ENCODE data around the gene KPNA5. TPM values are rescaled to one million over a fixed set of nuclear protein-coding genes. Genes with fewer than 3 reads are reported as not detected.

Gene KPNA5
- total and polyA plus RNA-seq, 9 of the 15 experiments (the other 6 are each of a cell fraction or from before 2014, with no cell fraction given): 3.2 to 10.3 (median 6.5) TPM

DNA sequence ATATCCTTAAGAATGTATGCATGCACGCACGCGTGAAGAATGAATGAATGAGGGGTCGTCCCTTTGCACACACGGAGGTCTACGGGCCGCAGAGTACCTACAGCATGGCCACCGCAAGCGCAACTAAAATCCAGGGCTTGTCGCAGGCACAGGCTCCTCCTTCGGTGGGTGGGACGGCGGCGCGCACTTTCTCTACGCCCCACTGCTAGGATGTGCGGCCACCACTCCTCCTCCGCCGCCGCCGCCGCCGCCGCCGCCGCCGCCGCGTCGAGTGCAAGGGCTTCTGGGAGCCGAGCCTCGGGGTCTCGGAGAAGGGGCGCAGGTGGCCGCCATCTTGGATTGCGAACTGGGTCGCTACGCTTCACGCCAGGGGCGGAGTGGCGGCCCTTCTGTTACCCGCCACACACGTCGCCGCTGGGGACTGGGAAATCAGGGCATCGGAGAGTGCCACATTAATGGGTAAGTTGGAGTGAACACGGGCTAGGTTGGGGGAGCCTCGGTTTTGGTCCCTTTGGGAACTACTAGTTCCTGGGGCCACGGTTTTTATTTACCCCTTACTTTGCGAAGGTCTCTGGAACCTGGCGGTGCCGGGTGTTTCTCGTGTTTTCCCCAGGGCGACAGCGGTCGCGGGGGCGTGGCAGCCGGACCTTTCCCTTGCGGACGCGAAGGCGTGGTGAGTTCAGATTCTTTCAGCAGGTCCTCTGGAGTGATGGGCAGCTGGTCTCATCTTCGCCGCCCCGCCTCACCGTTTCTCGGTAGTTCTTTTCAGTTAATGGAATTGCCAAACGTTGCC is at the start of gene KPNA5 (continued):
- TF ChIP-seq XRCC4 (IDR thresholded peaks at IDR 0.05; ENCODE audit: extremely low read depth, insufficient read depth, insufficient read length): no peak

GRCh38 chr6:116631379-116631990 is 49.5 kb upstream of the KPNA5 start:
- Histone ChIP-seq H3K27ac (ENCODE audit: extremely low read depth, low read depth, low read length) (peak overlapping the region; percentile 3; the same call in 1 of the 3 replicates), H3K79me2 (ENCODE audit: control insufficient read depth, insufficient read depth, low read length) (no peaks in the 10 kb centered on the region), H4K20me1 (replicated peaks; ENCODE audit: control insufficient read depth, insufficient read depth, low read length) (no peaks in the 10 kb centered on the region), H3K4me2 (ENCODE audit: insufficient read depth, low read length) (0 out of 2 replicates have a peak overlapping the region, but pooled peaks have one; percentile 37), H3K36me3 (ENCODE audit: control insufficient read depth, insufficient read depth, low read length) (peaks cover 22% of the 10 kb centered on the region), H3K9ac (ENCODE audit: insufficient read depth in 1 of 2, low read depth in 2 of 2, low read length in 2 of 2) (peak overlapping the region in 1 of 2 experiments; percentile 13; a peak in 1 of 4 replicates), H3K27me3 (ENCODE audit: control insufficient read depth in 2 of 2, insufficient read depth in 2 of 2, low read length in 2 of 2) (no peaks in the 10 kb centered on the region), H3K9me1 (ENCODE audit: control insufficient read depth, insufficient read depth, low read length) (no peaks in the 10 kb centered on the region), H3K4me3 (no peak overlapping the region), H3K4me1 (replicated peaks in 1 of 2; ENCODE audit: control insufficient read depth in 2 of 2, insufficient read depth in 2 of 2, low read length in 2 of 2) (peaks cover 0 to 12% of the 10 kb centered on the region in 2 experiments; a peak in 2 of 5 replicates), H3K9me3 (replicated peaks; ENCODE audit: control insufficient read depth, insufficient read depth, low read depth, low read length) (no peaks in the 10 kb centered on the region), H2AFZ (ENCODE audit: low read depth, low read length) (no peak overlapping the region)
- ATAC-seq: peak; percentile 96
- peak in 2 of 4 experiments; percentile 68 to 81 for DNase-seq (ENCODE audit: extremely low read depth in 1 of 4, low spot score in 3 of 4)
- ChIA-PET CTCF (ENCODE audit: low intra/inter-chr PET ratio) (no interaction called here), POLR2A (interaction anchor here (0.5 kb wide), 1 partner anchor 660 kb away, joined by 3 read pairs; no protein-coding TSS in a partner anchor)
- FAIRE-seq: peak; percentile 88
- intact Hi-C loops (cut with micrococcal nuclease) (loop anchor here (1.0 to 5.0 kb wide), 2 partner anchors 50 to 94 kb away; partner anchors contain the start of gene KPNA5), in situ Hi-C loops (cut with MboI) (no loop called here)
- no TSS peak for BruUV-seq (replicated peaks)
- 2% methylated on average over 5 of the region's 5 CpGs for WGBS (ENCODE audit: insufficient coverage, low coverage, missing lambda C conversion rate)
- no peak for TF ChIP-seq MTA1 (IDR thresholded peaks at IDR 0.05; ENCODE audit: borderline replicate concordance)
- TF ChIP-seq NFRKB (IDR thresholded peaks at IDR 0.05; ENCODE audit: low read depth): no peak
- no peak for TF ChIP-seq SMAD1 (IDR thresholded peaks at IDR 0.05; ENCODE audit: low read depth, low read length, partially characterized antibody)
- no peak for TF ChIP-seq VEZF1 (CRISPR knock-in tag; IDR thresholded peaks at IDR 0.05)
- peak; percentile 75 for TF ChIP-seq ZNF316 (IDR thresholded peaks at IDR 0.05)
- TF ChIP-seq, protein P1, sequence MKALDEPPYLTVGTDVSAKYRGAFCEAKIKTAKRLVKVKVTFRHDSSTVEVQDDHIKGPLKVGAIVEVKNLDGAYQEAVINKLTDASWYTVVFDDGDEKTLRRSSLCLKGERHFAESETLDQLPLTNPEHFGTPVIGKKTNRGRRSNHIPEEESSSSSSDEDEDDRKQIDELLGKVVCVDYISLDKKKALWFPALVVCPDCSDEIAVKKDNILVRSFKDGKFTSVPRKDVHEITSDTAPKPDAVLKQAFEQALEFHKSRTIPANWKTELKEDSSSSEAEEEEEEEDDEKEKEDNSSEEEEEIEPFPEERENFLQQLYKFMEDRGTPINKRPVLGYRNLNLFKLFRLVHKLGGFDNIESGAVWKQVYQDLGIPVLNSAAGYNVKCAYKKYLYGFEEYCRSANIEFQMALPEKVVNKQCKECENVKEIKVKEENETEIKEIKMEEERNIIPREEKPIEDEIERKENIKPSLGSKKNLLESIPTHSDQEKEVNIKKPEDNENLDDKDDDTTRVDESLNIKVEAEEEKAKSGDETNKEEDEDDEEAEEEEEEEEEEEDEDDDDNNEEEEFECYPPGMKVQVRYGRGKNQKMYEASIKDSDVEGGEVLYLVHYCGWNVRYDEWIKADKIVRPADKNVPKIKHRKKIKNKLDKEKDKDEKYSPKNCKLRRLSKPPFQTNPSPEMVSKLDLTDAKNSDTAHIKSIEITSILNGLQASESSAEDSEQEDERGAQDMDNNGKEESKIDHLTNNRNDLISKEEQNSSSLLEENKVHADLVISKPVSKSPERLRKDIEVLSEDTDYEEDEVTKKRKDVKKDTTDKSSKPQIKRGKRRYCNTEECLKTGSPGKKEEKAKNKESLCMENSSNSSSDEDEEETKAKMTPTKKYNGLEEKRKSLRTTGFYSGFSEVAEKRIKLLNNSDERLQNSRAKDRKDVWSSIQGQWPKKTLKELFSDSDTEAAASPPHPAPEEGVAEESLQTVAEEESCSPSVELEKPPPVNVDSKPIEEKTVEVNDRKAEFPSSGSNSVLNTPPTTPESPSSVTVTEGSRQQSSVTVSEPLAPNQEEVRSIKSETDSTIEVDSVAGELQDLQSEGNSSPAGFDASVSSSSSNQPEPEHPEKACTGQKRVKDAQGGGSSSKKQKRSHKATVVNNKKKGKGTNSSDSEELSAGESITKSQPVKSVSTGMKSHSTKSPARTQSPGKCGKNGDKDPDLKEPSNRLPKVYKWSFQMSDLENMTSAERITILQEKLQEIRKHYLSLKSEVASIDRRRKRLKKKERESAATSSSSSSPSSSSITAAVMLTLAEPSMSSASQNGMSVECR (CRISPR knock-in tag; IDR thresholded peaks at IDR 0.05): 0 out of 2 replicates have a peak, but pooled peaks have one; percentile 28
- TF ChIP-seq CTBP1 (IDR thresholded peaks at IDR 0.05; ENCODE audit: borderline replicate concordance): peak; percentile 51; the same call in 1 of the 2 replicates
- TF ChIP-seq POLR2AphosphoS5 (IDR thresholded peaks at IDR 0.05; ENCODE audit: control insufficient read depth, insufficient read depth, low read depth, low read length): peak; percentile 41; the same call in 1 of the 2 replicates
- peak; percentile 64 for TF ChIP-seq TCF3 (CRISPR knock-in tag; IDR thresholded peaks at IDR 0.05)
- TF ChIP-seq TCF7L2 (IDR thresholded peaks at IDR 0.05; ENCODE audit: low read depth, low read length): no peak
- TF ChIP-seq CBFA2T2 (conservative IDR thresholded peaks at IDR 0.05): peak; percentile 51
- peak; percentile 73 for TF ChIP-seq DPF2 (IDR thresholded peaks at IDR 0.05)
- TF ChIP-seq NFE2 (IDR thresholded peaks at IDR 0.05; ENCODE audit: low read depth): 0 out of 2 replicates have a peak, but pooled peaks have one; percentile 8
- TF ChIP-seq STAT5A (IDR thresholded peaks at IDR 0.05; ENCODE audit: borderline replicate concordance, low read length): peak; percentile 51
